Activated gamma-delta T cell treated with Interleukin-2 at 50 U/mL for 16 hours (primary cell): ENCODE results near the gene PLEKHA6.

Experiments
- DNase-seq: peaks from one replicate; pipeline ENCODE4 v3.0.0-alpha.2; 2020

The PLEKHA6 gene

GRCh38 chr1:204353213-204353910, 6.4 kb downstream of the PLEKHA6 start:
- DNase-seq, result no peak

- no peak for DNase-seq
Measured at GRCh38 chr1:204350857-204351573, 8.7 kb downstream of the PLEKHA6 start.

- no peak for DNase-seq
Measured at GRCh38 chr1:204350312-204350711, 9.4 kb downstream of the PLEKHA6 start.

- no peak for DNase-seq
Measured at GRCh38 chr1:204349602-204350001, 10.1 kb downstream of the PLEKHA6 start.

- DNase-seq, result no peak
Measured at GRCh38 chr1:204348722-204349121, 11.0 kb downstream of the PLEKHA6 start.

- no peak for DNase-seq
Measured at GRCh38 chr1:204348242-204348641, 11.5 kb downstream of the PLEKHA6 start.

- DNase-seq, result no peak
Measured at GRCh38 chr1:204345941-204346645, 13.6 kb downstream of the PLEKHA6 start.

- DNase-seq, result no peak
Measured at GRCh38 chr1:204345438-204345841, 14.3 kb downstream of the PLEKHA6 start.

GRCh38 chr1:204344665-204345355, 14.9 kb downstream of the PLEKHA6 start:
- no peak for DNase-seq

GRCh38 chr1:204343802-204344201, 15.9 kb downstream of the PLEKHA6 start:
- no peak for DNase-seq

GRCh38 chr1:204343247-204343646, 16.5 kb downstream of the PLEKHA6 start:
- DNase-seq, result no peak

- no peak for DNase-seq
Measured at GRCh38 chr1:204342310-204342709, 17.4 kb downstream of the PLEKHA6 start.

GRCh38 chr1:204341380-204341779, 18.3 kb downstream of the PLEKHA6 start:
- DNase-seq, result no peak

- DNase-seq, result no peak
Measured at GRCh38 chr1:204340081-204340889, 19.4 kb downstream of the PLEKHA6 start.

GRCh38 chr1:204339541-204339940, 20.2 kb downstream of the PLEKHA6 start:
- no peak for DNase-seq

- no peak for DNase-seq
Measured at GRCh38 chr1:204338997-204339396, 20.7 kb downstream of the PLEKHA6 start.

- no peak for DNase-seq
Measured at GRCh38 chr1:204338360-204338759, 21.4 kb downstream of the PLEKHA6 start.

- no peak for DNase-seq
Measured at GRCh38 chr1:204337583-204337982, 22.1 kb downstream of the PLEKHA6 start.

- no peak for DNase-seq
Measured at GRCh38 chr1:204337036-204337429, 22.7 kb downstream of the PLEKHA6 start.

GRCh38 chr1:204336421-204337035, 23.2 kb downstream of the PLEKHA6 start:
- DNase-seq, result no peak

GRCh38 chr1:204335533-204335932, 24.2 kb downstream of the PLEKHA6 start:
- no peak for DNase-seq

GRCh38 chr1:204335085-204335484, 24.6 kb downstream of the PLEKHA6 start:
- DNase-seq, result no peak
